Body of pancreas (tissue), 4 donors: ENCODE data around the gene LRRK1. TPM values are rescaled to one million over a fixed set of nuclear protein-coding genes. Genes with fewer than 3 reads are reported as not detected.

Experiments
- ATAC-seq: fragments of 150-250 bp; one replicate; pipeline ENCODE4 v1.9.1; 2016
- DNase-seq, 4 donors: peaks; one replicate each; pipeline ENCODE4 v3.0.0-alpha.2; 2019
- H3K27ac ChIP-seq, 4 donors: fragments of 200-600 bp; sonication (generic); 1 replicate in 3 of 4; 2 replicates in 1 of 4; pipeline versions ENCODE4 v1.5.1 to v1.6.1; 2016 to 2019; ENCODE audit warnings: mild to moderate bottlenecking in 1 of 4, mixed read lengths in 1 of 4, moderate library complexity in 1 of 4
- H3K27me3 ChIP-seq, 2 donors: fragments of 200-600 bp; sonication (generic); one replicate each; pipeline ENCODE4 v1.6.0; 2016; ENCODE audit warnings: mild to moderate bottlenecking in 1 of 2
- H3K36me3 ChIP-seq, 2 donors: fragments of 200-600 bp; sonication (generic); replicated peaks in 1 of 2; 2 replicates each; pipeline ENCODE4 v1.5.1; 2016; ENCODE audit warnings: low read depth in 2 of 2; ENCODE audit not compliant: insufficient read depth in 1 of 2
- H3K4me1 ChIP-seq: fragments of 200-600 bp; sonication (generic); one replicate; pipeline ENCODE4 v1.6.0; 2016
- H3K4me3 ChIP-seq, 2 donors: fragments of 200-600 bp; sonication (generic); 1 replicate in 1 of 2; 2 replicates in 1 of 2; pipeline ENCODE4 v1.5.1; 2016 to 2019
- H3K9me3 ChIP-seq, 3 donors: fragments of 200-600 bp; sonication (generic); 1 replicate in 2 of 3; 2 replicates in 1 of 3; pipeline ENCODE4 v1.5.1; 2016
- POLR2A ChIP-seq, 3 donors: fragments of 450-650 bp; IDR thresholded peaks; one replicate each; pipeline ENCODE4 v1.6.1; 2016; ENCODE audit warnings: antibody characterized with exemption in 3 of 3, mild to moderate bottlenecking in 2 of 3
- WGBS, 2 donors: methylation state at CpG; one replicate each; pipeline ENCODE4 v1.1.5; 2017; 5-methylcytosine and 5-hydroxymethylcytosine counted together
- intact Hi-C: fragments of 100-400 bp; cut with DNase I; formaldehyde crosslinking; loops from one replicate; pipeline ENCODE4 v1.15.1; 2023
- total RNA-seq, 2 donors: library from RNA; depleted of rRNA; stranded (reverse); fragments of >200 nt; gene quantifications; one replicate each; pipeline ENCODE4 v1.1.0, GENCODE V29; 2016
- TF ChIP-seq, protein P1 (sequence below), 7 experiments: fragments of 450-650 bp in 4 of 7; fragments of 200-600 bp in 3 of 7; sonication (generic) in 3 of 7; IDR thresholded peaks; one replicate each; pipeline ENCODE4 v1.5.1; 2016 to 2019; ENCODE audit warnings: antibody characterized with exemption in 7 of 7

The LRRK1 gene
- total RNA-seq, 2 donors from 2014 or later, result 12.2 to 14.0 TPM

DNA sequence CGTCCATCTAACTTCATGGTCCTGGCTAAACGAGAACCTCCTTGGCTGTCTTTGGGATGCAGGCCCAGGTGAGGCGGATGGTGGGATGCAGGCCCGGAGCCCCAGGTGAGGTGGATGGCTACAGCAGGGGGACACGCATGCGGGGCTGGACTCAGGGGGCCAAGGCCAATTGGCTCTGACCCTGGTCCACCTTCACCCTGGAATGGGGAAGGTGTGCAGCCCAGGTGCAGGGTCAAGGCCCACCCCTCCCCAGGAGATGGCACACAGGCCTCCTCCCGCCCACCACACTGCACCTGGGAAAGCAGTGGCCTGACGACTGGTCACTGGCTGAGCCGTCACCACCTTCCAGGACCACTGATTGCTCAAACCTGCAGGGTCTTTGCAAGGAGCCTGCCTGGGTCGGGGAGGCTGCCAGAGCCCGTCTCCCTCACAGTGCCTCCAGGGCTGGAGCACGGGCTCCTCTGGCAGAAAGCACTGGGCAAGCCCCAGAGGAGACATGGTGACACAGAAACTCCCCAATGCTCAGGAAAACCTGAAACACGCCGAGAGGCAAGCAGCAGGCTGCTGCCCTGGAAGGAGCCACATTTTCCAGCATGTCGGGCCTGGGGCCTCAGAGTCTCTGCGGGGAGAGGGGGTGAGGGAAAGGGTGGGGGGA is 159.6 kb downstream of the LRRK1 start:
- ATAC-seq (no peak), DNase-seq (no peak)
- no peak for TF ChIP-seq POLR2A (IDR thresholded peaks at IDR 0.05)
- TF ChIP-seq, protein P1, sequence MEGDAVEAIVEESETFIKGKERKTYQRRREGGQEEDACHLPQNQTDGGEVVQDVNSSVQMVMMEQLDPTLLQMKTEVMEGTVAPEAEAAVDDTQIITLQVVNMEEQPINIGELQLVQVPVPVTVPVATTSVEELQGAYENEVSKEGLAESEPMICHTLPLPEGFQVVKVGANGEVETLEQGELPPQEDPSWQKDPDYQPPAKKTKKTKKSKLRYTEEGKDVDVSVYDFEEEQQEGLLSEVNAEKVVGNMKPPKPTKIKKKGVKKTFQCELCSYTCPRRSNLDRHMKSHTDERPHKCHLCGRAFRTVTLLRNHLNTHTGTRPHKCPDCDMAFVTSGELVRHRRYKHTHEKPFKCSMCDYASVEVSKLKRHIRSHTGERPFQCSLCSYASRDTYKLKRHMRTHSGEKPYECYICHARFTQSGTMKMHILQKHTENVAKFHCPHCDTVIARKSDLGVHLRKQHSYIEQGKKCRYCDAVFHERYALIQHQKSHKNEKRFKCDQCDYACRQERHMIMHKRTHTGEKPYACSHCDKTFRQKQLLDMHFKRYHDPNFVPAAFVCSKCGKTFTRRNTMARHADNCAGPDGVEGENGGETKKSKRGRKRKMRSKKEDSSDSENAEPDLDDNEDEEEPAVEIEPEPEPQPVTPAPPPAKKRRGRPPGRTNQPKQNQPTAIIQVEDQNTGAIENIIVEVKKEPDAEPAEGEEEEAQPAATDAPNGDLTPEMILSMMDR (IDR thresholded peaks at IDR 0.05), result no peak
- Histone ChIP-seq H3K4me1 (peaks cover 7% of the 10 kb centered on the region), H3K27me3 (no peaks in the 10 kb centered on the region), H3K4me3 (no peak overlapping the region), H3K9me3 (no peaks in the 10 kb centered on the region), H3K36me3 (no peaks in the 10 kb centered on the region), H3K27ac (no peak overlapping the region)
- intact Hi-C loops, result no loop called here
- WGBS, 2 donors, result 84 to 85% methylated on average over 12 to 15 of the region's 16 CpGs

DNA sequence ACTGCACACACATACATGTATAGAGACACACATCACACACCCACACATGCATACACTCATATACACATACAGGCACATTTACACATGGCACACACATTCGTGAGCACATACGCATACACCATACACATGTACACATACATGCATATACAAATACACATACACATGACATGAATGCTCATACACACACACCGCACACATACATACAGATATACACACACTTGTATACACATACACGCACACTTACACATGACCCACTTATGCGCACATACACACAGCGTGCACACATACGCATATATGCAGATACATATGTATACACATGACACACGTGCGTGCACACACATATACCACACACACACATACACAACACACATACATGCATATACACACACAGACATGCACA is 162.7 kb downstream of the LRRK1 start:
- Histone ChIP-seq H3K4me1 (peaks cover 7% of the 10 kb centered on the region), H3K4me3 (no peak overlapping the region), H3K27me3 (no peaks in the 10 kb centered on the region), H3K27ac (no peak overlapping the region), H3K36me3 (no peaks in the 10 kb centered on the region), H3K9me3 (no peaks in the 10 kb centered on the region)
- ATAC-seq (no peak), DNase-seq (no peak)
- TF ChIP-seq POLR2A (IDR thresholded peaks at IDR 0.05), result no peak
- TF ChIP-seq, protein P1 (IDR thresholded peaks at IDR 0.05), result no peak
- WGBS, 2 donors, result 91 to 94% methylated on average over 9 of the region's 9 CpGs
- intact Hi-C loops, result no loop called here

DNA sequence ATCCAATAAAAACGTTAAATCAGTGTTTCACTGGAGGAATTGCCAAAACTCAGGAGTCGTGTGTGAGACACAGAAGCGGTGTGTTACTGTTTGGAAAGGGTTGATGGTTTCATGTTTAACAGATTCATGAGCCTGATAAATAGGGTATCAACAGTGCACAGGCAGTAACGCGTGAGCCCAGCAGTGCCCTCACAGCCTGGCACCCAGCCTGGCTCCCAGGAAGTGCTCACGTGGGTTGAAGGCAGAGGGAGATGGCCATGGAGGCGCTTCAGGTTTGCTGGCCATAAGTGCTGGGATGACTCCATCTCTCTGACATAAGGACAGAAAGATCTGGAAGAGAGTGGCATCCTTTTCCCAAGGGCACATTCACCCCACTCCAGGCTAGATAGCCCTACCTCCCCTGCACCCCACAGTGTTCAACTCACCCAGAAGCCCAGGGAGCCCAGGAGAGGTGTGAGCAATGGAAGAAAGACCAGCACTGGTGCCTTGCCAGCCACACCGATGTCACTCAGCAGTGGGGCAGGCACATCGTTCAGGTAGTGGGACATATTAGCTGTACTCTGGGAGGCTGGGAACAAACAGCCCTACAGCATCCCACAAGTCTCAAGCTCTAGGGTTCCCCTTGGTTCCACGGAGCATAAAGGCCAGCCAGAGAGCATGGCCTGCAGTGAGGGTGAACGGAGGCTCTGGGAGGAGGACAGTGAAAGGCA is 164.3 kb downstream of the LRRK1 start:
- Histone ChIP-seq H3K9me3 (no peaks in the 10 kb centered on the region), H3K36me3 (no peaks in the 10 kb centered on the region), H3K27ac (no peak overlapping the region), H3K4me3 (no peak overlapping the region), H3K27me3 (no peaks in the 10 kb centered on the region), H3K4me1 (peaks cover 7% of the 10 kb centered on the region)
- intact Hi-C loops, result no loop called here
- ATAC-seq, result peak; percentile 63
- TF ChIP-seq, protein P1 (IDR thresholded peaks at IDR 0.05), result no peak
- TF ChIP-seq POLR2A (IDR thresholded peaks at IDR 0.05), result no peak
- WGBS, 2 donors, result 41 to 44% methylated on average over 11 of the region's 11 CpGs
- peak in 2 of 4 donors; percentile 27 to 53 for DNase-seq

DNA sequence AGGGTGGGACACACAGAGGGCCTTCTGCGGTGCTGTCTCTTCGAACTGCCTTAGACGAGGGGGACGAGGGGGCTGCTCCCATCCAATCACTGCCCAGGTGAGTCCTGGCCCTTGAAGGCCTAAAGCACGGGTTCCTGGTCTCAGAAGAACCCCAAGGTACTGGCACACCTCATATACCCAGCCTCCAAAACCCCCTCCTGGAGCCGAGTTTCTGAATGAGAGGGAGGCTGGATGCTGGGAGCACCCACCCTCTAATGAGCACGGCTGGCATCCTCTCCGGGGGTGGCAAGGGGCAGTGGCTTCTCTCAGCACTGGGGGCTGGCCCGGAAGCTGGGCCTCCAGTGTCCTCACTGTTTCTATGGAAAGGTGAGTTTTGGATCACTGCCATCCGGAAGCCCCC is 165.6 kb downstream of the LRRK1 start:
- H3K9me3 ChIP-seq, result no peaks in the 10 kb centered on the region
- no peak overlapping the region for H3K27ac ChIP-seq
- H3K4me3 ChIP-seq, result no peak overlapping the region
- no peak for DNase-seq
- no peaks in the 10 kb centered on the region for H3K27me3 ChIP-seq
- intact Hi-C loops, result loop anchor here (5.0 kb wide), 1 partner anchor 172 kb away; no protein-coding TSS in a partner anchor
- TF ChIP-seq, protein P1 (IDR thresholded peaks at IDR 0.05), result no peak
- H3K4me1 ChIP-seq, result peaks cover 7% of the 10 kb centered on the region
- no peaks in the 10 kb centered on the region for H3K36me3 ChIP-seq
- ATAC-seq, result no peak
- 60 to 84% methylated on average over 1 to 9 of the region's 10 CpGs for WGBS, 2 donors
